HG02884 (cell line): Measurements from ENCODE around the gene PLEK2.
"Not testable (repeated sequence)": the region's sequence is repeated elsewhere in the genome, so short reads cannot be mapped to it uniquely, and the experiment has no call there.

ENCODE experiments used
- ATAC-seq: cut with Tn5 transposase; IDR thresholded peaks from one replicate; pipeline ENCODE4 v1.9.1; 2021; ENCODE audit warnings: mild to moderate bottlenecking, moderate library complexity; ENCODE audit not compliant: unreplicated experiment

Gene PLEK2

DNA sequence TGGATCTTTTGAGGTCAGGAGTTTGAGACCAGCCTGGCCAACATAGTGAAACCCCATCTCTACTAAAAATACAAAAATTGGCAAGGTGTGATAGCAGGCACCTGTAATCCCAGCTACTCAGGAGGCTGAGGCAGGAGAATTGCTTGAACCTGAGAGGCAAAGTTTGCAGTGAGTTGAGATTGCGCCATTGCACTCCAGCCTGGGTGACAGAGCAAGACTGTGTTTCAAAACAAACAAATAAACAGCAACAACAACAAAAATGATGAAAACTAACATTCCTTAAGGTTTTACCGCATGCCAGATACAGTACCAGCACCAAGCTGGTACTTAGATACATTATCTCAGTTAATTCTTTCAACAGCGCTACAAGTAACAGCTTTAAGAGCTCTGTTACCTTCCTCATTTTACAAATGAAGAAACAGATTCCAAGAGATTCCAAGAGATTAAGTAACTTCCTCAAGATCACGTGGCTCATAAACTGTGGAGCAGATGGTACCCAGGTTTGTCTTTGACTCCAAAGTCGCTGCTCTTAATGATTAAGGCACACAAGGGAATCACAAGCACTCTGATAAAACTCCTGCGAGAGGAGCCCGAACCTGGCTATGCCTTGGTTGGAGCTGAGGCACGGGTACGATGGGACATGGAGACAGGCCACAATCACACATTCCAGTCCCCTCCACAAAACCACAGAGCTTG, 17.7 kb upstream of the PLEK2 start:
- no peak for ATAC-seq

DNA sequence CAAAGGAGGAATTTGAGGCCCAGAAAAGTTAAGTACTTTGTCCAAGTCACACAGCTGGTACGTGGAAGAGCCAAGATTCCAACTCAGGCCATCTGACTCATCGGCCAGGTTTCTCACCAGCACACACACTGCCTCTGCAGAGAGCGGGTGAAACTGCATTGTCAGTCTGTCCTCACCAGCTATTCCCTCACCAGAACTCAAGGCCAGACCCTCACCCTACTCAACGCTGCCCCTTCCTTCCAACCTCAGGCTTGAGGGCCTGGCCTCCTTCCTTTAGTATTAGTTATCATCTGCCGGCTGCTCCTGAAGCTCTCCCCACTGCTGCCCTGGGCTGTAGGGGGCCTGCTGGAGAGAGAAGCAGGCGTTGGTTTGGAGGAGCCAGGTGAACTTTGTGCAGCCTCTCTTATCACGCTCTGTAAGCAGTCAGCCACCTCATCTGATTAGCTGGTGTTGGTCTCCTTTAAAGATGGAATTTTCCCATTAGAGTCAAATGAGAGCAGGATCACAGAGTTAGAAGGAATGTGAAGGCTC, 16.6 kb upstream of the PLEK2 start:
- ATAC-seq, result no peak

DNA sequence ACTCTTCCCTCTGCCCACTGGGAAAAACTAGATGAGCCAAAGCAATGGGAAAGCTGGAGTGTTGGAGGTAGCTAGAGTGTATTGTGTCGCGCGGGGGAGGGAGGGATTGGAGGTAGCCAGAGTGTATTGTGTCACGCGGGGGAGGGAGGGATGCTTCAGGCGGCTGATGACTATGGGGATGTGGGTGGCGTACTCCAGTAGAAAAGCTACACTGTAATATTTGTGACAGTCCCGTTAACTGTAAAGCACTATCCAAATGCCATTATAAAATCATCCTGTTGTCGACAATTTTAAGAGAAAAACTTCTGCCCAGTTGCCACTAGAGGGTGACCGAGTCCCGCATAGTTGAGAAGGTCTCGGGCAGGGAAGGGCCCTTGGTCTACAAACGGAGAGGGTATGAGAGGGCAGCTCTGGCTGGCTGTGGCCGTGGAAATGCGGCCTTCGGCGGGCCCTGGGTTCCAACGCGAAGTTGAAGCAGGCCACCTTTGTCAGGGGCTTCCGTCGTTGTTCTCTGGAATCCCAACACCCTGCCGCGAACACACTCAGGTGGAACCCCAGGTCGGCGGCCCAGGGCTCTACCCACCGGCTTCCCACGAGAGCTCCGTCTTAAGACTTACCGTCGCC, 15.1 kb upstream of the PLEK2 start:
- ATAC-seq, result no peak

DNA sequence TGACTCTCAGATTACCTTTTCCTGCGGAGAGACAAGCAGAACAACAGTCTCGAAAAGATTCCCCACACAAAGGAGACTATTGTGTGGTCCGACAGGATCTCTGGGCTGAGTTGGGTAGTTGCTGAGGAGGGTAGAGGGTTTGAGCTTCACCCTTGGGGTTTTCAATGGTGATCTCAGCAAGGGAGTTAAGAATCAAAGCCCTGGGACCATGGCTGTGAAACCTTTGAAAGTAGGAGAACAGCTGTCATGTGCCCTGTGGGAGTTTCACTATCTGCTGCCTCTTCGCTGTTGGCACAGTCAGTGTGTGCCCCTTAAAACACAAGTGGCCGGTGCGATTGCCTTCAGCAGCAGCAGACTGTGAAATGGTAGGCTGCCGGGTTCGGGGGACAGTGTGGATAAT, 14.2 kb upstream of the PLEK2 start:
- ATAC-seq, result no peak

DNA sequence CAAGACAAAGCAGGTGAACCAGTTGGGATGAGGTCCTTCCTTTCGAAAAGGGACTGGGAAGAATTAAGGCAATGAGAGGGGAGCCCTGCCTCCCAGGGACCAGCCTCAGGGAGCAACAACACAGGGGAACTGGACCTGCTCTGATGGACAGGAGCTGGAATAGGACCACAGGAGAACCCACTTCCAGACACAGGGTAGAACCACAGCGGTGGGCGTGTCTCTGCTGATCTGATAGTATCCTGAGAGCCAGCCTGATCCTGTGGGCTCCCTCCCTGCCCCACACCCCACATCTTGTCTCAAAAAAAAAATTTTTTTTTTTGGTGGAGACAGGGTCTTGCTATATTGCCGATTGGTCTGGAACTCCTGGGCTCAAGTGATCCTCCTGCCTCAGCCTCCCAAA, 13.6 kb upstream of the PLEK2 start:
- ATAC-seq, result no peak

DNA sequence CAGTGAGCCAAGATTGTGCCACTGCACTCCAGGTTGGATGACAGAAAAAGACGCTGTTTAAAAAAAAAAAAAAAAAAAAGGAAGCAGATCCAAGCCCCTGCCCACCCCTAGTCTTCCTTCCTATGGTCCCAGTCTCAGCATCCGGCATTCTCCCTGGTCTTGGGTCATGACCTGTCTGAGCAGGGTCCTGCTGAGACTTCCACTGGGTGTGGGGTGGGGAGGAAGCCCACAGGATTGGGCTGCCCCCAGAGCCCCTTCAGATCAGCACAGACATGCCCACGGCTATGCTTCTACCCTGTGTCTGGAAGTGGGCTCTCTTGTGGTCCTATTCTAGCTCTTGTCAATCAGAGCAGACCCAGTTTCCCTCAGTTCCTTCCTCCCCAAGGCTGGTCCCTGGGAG, 12.6 kb upstream of the PLEK2 start:
- ATAC-seq, result no peak

DNA sequence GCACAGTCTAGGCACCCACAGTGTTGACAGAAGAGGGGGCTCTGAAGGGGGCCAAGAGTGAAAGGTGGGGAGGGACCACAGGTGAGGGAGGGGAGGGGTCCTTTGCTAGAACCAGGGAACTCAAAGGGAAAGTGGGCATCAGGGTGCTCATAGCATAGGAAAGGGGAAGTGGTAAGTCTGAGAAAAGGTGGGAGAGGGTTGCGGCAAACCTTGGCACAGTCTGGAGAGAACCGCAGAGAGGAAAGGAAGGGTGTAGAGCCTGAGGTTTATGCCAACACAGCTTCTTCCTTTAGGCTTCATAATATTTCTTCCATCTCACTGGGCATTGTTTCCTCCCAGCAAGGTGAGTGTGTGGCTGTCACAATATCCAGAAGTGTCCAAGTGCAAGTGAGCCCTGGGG, 11.5 kb upstream of the PLEK2 start:
- ATAC-seq, result no peak

DNA sequence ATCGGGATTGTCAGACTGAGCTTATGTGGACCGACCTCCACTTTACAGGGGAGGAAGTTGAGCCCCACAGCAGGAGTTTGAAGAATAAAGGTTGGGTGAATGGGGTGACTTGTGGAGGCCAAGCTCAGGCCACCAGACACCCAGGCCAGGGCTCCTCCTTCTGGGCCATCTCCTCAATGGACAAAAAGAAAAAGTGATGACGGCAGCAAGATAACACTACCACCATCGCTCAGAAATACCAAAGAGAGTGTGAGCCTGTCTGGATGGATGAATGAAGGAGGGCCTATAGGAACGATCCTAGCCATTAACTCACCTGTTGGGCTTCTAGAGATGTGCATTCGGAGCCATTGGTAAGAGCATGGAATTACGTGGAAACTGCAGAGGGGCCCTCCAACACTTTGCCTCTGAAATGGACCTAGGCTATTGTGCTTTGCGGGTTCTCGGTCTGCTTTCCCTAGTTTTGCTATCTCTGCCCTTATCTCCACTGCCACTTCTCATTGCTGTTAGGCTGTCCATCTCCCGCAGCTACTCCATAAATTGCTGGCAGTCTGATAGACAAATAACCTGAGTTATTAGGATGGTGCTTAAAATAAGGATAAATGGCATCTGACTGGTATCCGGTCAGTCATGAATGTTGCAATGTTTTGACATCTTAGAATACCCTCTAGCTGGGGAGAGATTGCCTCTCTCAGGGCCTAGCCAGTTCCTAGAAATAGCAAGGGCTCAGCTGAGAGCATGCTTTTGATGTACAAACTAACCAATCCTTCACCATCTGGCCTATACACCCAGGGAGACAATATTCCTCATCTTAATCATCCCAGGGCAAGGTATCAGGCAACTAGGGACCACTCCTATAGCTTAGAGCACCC, 9.6 kb upstream of the PLEK2 start:
- ATAC-seq, result no peak

DNA sequence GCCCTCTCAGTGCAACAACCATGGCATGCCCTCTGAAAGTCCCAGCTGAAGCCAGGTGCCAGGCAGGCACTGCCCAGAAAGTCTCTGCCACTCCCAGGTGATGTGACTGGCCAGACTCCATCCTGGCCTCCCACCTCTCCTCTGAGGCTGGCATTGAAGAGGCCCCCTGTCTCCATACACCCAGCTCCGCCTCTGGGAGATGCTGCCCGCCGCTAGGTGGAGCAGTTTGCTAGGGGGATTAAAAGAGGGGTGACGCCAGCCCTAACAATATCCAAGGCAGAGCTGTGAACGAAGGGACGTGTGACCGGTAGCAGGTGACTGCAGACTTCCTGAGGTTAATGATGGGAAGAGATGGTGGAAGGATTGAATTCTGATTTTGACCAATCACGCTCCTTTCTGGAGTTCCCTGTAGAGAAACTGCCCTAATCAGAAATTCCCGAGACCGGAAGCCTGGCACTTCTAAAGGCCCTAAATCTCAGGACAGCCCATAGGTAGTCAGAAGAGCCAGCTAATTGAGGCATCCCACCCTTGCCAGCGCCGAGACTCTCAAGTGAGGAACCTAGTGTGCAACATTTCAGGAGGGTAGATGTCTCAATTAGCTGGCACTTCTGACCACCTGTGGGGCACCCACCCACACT, 8.3 kb upstream of the PLEK2 start:
- ATAC-seq, result no peak

DNA sequence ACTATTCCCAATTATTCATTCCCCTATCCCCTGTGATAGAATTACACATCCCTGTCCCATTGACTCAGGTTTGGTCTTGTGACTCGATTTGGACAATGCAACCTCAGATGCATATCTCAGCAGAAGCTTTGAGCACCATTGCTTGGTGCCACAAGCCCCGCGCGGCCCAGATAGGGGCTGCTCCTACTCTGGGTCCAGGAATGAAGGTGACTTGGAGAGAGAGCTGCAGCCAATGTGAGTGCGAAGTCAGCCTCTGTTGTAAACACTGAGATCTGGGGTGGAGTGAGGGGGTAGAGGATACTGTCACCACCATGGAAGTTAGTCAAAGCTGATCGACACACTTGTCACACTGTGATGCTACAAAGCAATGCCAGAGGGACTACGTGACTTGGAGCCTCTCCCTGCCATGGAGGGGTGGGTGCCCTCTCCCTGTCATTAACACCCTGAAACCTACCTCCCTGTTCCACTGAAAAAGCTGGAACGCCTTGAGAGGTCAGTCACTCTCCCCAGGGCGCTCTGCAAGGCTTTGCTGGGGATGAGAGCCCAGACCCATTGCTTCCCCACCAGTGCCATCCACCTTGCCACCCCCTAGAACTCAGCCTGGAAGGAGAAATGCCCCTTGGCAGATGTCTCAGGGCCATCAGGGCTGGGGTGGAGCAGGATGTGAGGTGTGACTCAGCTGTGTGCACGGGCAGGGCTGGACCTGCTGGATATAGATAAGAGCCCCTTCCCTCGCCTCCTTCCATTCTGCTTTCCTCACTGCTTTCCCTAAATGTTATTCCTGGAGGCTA, 6.6 kb upstream of the PLEK2 start:
- ATAC-seq, result no peak

DNA sequence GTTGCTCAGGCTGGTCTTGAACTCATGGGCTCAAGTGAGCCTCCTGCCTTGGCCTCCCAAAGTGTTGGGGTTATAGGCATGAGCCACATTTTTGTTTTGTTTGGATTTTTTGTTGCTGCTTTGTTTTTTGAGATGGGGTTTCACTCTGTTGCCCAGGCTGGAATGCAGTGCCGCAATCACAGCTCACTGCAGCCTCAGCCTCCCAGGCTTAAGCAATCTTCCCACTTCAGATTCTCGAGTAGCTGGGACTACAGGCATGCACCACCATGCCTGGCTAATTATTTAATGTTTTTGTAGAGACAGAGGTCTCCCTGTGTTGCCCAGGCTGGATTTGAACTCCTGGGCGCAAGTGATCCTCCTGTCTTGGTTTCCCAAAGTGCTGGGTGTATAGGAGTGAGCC, 5.7 kb upstream of the PLEK2 start:
- no peak for ATAC-seq

DNA sequence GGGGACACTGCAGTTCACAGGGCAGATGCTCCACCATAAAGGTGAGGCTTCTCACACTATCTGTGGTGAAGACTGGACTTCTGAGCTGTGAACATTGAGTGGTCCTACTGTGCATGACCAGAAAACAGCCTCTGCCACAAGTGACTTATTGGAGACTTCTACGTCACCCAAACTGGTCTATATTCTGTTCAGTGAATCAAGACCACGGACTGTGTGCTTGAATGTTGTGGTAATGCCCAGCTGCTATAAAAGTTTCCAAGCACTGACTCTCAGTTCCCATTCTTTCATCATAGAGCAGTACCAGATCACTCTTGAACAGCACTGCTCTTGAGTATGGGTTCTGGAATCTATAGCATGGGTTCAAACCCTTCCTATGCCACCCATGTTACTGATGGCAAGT, 4.8 kb upstream of the PLEK2 start:
- ATAC-seq, result no peak

DNA sequence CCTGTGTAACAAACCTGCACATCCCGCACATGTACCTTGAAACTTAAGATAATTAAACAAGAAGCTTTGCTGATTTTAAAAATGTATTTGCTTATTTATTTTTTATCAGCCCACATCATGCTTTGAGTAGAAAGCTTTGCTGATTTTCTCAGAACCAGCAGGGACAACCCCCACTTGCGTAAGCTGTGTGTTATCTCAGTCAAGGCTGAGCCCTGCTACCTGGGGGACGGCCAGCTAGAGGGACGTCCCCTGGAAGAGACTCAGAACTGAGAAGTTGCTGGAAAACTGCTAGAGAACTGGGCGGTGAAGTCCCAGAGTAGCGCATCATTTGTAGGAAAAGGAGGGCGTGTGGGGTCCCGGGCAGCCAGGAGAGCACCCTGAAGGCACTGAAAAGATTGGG, 4.1 kb upstream of the PLEK2 start:
- no peak for ATAC-seq

DNA sequence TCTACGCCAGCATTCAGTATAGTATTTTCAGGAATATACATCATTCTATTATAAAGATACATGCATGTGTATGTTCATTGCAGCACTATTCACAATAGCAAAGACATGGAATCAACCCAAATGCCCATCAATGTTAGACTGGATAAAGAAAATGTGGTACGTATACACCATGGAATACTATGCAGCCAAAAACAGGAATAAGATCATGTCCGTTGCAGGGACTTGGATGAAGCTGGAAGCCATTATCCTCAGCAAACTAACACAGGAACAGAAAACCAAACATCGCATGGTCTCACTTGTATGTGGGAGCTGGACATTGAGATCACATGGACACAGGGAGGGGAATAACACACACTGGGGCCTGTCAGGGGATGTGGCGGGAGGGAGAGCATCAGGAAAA, 3.6 kb upstream of the PLEK2 start:
- not testable (repeated sequence) for ATAC-seq

DNA sequence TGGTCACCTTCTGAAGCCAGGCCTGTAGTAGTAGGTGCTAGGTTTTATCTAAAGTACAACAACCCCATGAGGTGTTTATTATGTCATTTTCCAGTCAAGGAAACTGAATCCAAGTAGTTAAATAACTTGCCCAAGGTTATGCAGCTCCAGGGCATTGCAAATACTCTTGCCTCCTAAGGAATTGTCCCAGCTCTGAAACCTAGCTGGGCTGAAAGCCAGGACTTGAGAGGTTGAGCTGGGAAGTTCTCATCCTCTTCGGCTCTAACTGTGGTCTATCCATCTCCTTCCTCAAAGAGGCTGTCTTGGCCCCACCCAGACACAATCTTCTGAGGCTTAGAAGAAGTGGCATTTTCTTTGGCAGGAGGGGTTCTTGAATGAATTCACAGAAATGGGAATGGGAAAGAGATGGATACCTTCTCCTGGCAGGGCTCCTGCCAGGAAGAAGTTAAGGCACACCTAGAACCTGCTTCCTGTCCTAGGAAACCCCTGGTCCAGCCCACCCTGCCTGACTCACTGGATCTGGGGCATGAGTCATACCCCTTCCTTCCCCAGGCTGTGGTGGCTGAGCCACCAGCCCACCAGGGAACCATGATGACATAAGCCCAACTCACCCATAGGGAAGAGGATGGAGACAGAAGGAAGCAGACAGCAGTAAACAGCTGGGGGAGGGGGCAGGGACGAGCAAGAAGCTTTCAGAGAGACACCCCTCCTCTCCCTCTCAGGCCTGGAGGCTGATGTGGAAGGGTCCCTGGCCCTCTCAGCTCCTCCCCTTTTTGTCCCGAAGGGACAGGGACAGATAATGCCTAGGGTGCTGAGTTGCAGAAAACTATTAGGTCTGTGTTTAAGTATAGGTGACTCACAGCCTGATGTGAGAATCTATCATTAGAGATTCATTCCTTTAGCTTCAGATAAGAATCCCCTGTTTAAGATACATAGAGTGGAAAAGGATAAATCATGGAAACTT, 2.1 kb upstream of the PLEK2 start:
- ATAC-seq, result no peak

DNA sequence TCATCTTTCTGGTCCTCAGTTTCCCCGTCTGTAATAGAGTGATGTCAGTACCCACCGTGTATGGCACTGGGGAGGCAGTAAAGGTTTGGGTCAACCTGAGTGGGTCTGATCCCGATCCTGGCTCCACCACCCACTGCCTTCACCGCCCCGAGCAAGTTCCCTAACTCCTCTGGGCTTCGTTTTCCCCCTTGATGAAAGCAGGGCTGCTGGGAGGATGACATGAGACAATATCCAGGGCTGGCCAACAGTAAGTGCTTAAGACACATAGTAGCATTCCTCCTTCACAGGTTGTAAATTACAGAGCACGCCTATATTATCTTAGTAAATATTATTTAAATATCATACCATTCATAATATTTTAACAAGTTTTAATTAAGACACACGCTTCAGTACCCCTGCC, 595 bp downstream of the PLEK2 start:
- ATAC-seq, result no peak

DNA sequence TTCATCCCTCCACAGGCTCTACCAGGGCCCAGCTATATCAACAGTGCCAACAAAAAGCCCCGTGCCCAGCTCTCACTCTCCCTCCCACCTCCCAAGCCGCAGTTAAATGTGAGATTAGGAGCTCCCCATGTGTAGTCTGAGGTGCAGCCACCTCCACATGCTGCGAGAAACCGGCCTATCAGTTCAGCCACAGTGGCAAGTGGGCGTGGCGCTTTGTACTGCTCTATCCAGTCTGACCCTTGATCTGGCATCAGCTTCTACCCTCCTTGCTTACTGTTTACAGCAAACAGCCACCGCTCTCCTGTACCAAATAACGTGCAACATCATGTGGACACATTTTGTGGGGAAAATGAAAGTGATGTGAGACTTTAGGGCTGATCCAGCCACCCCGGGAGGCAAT, 1.7 kb downstream of the PLEK2 start:
- ATAC-seq, result no peak

DNA sequence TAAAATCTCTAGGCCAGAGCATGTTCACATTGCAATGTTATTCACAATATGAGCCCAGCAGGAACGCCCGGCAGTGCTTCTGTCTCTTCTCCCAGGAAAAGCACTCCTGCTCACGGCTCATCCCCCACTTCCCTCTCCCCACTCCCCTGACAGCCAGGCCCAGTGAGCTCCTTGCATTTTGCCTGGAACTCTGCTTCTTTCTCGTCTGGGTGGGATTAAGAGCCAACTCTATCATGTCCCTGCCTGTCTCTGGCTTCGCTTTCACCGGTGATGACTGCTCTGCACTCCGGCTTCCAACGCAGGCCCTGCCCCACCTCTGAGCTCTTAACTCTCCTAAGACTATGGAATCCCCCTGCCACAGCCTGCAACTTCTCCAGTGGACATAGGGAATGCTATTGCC, 2.5 kb downstream of the PLEK2 start:
- ATAC-seq, result no peak

DNA sequence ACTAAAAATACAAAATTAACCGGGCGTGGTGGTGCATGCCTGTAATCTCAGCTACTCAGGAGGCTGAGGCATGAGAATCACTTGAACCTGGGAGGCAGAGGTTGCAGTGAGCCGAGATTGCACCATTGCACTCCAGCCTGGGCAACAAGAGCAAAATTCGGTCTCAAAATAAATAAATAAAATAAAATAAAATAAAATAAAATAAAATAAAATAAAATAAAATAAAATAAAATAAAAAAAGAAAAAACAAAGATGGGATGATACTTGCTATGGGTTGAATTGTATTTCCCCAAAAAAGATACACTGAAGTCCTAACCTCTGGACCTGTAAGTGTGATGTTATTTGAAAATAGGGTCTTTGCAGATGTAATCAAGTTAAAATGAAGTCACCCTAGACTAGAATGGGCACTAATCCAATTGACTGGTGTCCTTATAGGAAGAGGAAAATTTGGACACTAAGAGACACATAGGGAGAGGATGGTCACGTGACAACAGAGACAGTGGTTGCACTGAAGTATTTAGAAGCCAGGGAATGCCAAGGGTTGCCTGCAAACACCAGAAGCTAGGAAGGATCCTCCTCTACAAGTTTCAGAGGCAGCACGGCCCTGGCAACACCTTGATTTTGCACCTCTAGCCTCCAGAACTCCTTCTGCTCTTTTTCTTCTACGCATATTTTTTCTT, 3.7 kb downstream of the PLEK2 start:
- not testable (repeated sequence) for ATAC-seq
